T-cell (primary cell): ENCODE data around the gene PRKCA. TPM values are rescaled to one million over a fixed set of nuclear protein-coding genes. Genes with fewer than 3 reads are reported as not detected.
"Not testable (repeated sequence)": the region's sequence is repeated elsewhere in the genome, so short reads cannot be mapped to it uniquely, and the experiment has no call there.

ENCODE experiments used
- ATAC-seq, 4 experiments: fragments of 200-7000 bp in 3 of 4; fragments of 150-1000 bp in 1 of 4; cut with Tn5 transposase; replicated peaks in 1 of 4; 1 replicate in 3 of 4; 2 replicates in 1 of 4; pipeline ENCODE4 v1.10.0; 2021; ENCODE audit warnings: moderate library complexity in 3 of 4, mild to moderate bottlenecking in 2 of 4, moderate number of reproducible peaks in 1 of 4
- CTCF ChIA-PET, 2 donors: fragments of 300-600 bp; sonication (Branson Sonifier 250); formaldehyde crosslinking; loops; one replicate each; lab custom pipeline; 2022; ENCODE audit warnings: antibody characterized with exemption in 2 of 2; lab: Charles Lee
- POLR2A ChIA-PET, 2 donors: fragments of 300-600 bp; sonication (Branson Sonifier 250); formaldehyde crosslinking; loops; one replicate each; lab custom pipeline; 2022; ENCODE audit warnings: antibody characterized with exemption in 2 of 2; lab: Charles Lee
- DNase-seq, 35 experiments: peaks; one replicate each; pipeline versions ENCODE4 v3.0.0 to v3.0.0-alpha.2; 2013 to 2023
- H3K27ac ChIP-seq: one replicate; pipeline ENCODE4 v1.5.1; 2013; ENCODE audit warnings: low read length
- H3K27me3 ChIP-seq, 2 experiments: replicated peaks in 1 of 2; 1 replicate in 1 of 2; 2 replicates in 1 of 2; pipeline versions ENCODE4 v1.6.1 to v1.7.0; 2013; ENCODE audit warnings: low read length in 1 of 2, mixed read lengths in 1 of 2; ENCODE audit not compliant: control insufficient read depth in 2 of 2, insufficient read depth in 2 of 2; ENCODE audit errors: extremely low read depth in 1 of 2
- H3K36me3 ChIP-seq, 2 donors: 1 replicate in 1 of 2; 2 replicates in 1 of 2; pipeline versions ENCODE4 v1.6.1 to v1.7.0; 2013; ENCODE audit warnings: low read length in 1 of 2; ENCODE audit not compliant: control insufficient read depth in 2 of 2, insufficient read depth in 1 of 2; ENCODE audit errors: extremely low read depth in 1 of 2
- H3K4me1 ChIP-seq, 2 experiments: 1 replicate in 1 of 2; 2 replicates in 1 of 2; pipeline versions ENCODE4 v1.6.1 to v1.7.0; 2013; ENCODE audit warnings: low read length in 2 of 2, mixed read lengths in 1 of 2; ENCODE audit not compliant: insufficient read depth in 2 of 2, control insufficient read depth in 1 of 2; ENCODE audit errors: extremely low read depth in 1 of 2
- H3K4me3 ChIP-seq, 2 donors: 1 replicate in 1 of 2; 2 replicates in 1 of 2; pipeline versions ENCODE4 v1.5.1 to v1.7.0; 2013; ENCODE audit warnings: mild to moderate bottlenecking in 2 of 2, low read length in 1 of 2, moderate library complexity in 1 of 2; ENCODE audit not compliant: control insufficient read depth in 1 of 2; ENCODE audit errors: extremely low read depth in 1 of 2
- H3K9me3 ChIP-seq: 2 replicates; pipeline ENCODE4 v1.7.0; 2013
- H3K27ac Mint-ChIP-seq, 2 donors: one replicate each; pipeline ENCODE4 v1.8.0; 2020 to 2021; ENCODE audit warnings: mild to moderate bottlenecking in 2 of 2, mixed read lengths in 2 of 2
- H3K27me3 Mint-ChIP-seq, 2 donors: one replicate each; pipeline ENCODE4 v1.8.0; 2021 to 2022; ENCODE audit warnings: mixed read lengths in 2 of 2
- H3K36me3 Mint-ChIP-seq: one replicate; pipeline ENCODE4 v1.8.0; 2021; ENCODE audit warnings: mixed read lengths
- H3K4me1 Mint-ChIP-seq, 3 donors: one replicate each; pipeline ENCODE4 v1.8.0; 2020 to 2022; ENCODE audit warnings: mixed read lengths in 3 of 3, mild to moderate bottlenecking in 1 of 3
- H3K4me3 Mint-ChIP-seq, 3 donors: one replicate each; pipeline ENCODE4 v1.8.0; 2020 to 2022; ENCODE audit warnings: mild to moderate bottlenecking in 3 of 3, mixed read lengths in 3 of 3, moderate library complexity in 3 of 3
- H3K9me3 Mint-ChIP-seq, 3 donors: one replicate each; pipeline ENCODE4 v1.8.0; 2020 to 2022; ENCODE audit warnings: mixed read lengths in 3 of 3
- WGBS: methylation state at CpG from one replicate; pipeline ENCODE4 v1.1.5; 2013; ENCODE audit warnings: missing lambda C conversion rate; ENCODE audit not compliant: insufficient coverage; 5-methylcytosine and 5-hydroxymethylcytosine counted together
- total RNA-seq, 35 experiments: library from RNA in 6 of 35; stranded (reverse) in 6 of 35; fragments of 120-200 nt in 1 of 35; gene quantifications; one replicate each; pipeline versions ENCODE4 v1.2.1 to v1.2.4 and lab custom pipeline; 2013 to 2026

Gene PRKCA
- total RNA-seq, 5 donors from 2014 or later (not counting 1 experiment from before 2014, with no cell fraction given) = 75.9 to 128 (median 82.0) TPM

DNA sequence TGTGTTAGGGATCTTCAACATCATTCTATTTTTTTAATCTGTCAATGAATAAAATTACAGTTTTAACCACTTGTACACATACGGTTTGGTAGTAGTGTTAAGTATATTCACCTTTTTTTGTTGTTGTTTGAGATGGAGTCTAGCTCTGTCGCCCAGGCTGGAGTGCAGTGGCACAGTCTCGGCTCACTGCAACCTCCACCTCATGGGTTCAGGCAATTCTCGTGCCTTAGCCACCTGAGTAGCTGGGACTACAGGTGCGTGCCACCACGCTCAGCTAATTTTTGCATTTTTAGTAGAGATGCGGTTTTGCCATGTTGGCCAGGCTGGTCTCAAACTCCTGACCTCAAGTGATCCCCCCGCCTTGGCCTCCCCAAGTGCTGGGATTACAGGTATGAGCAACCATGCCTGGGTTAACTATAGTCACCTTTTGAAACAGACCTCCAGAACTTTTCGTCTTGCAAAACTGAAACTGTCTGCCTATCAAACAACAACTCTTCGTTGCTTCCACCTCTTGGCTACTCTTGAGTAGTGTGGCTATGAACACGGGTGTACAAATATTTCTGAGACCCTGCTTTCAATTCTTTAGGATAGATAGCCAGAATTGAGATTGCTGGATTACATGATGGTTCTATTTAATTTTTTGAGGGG, 97.8 kb downstream of the PRKCA start:
- Mint-ChIP-seq H3K27ac (peak overlapping the region; percentile 83 to 84), H3K9me3 (peaks cover 0 to 14% (median 0%) of the 10 kb centered on the region in 3 donors), H3K4me3 (peak overlapping the region; percentile 32 to 59 (median 35)), H3K4me1 (peaks cover 87 to 90% (median 88%) of the 10 kb centered on the region in 3 donors)
- H3K36me3 ChIP-seq, ATAC-seq, CTCF ChIA-PET, H3K9me3 ChIP-seq, H3K36me3 Mint-ChIP-seq, H3K4me3 ChIP-seq, H3K27me3 ChIP-seq, DNase-seq, H3K27me3 Mint-ChIP-seq: not testable (repeated sequence)
- H3K27ac ChIP-seq = peak overlapping the region; percentile 59
- POLR2A ChIA-PET = interaction anchor here in 1 of 2 donors (0.6 kb wide), 1 partner anchor 10 kb away, joined by 3 read pairs; no protein-coding TSS in a partner anchor
- peaks cover 52 to 60% of the 10 kb centered on the region in 2 experiments for H3K4me1 ChIP-seq
- 89% methylated on average over 7 of the region's 11 CpGs for WGBS

- Histone ChIP-seq H3K27ac (peak overlapping the region; percentile 10), H3K27me3 (no peaks in the 10 kb centered on the region), H3K36me3 (no peaks in the 10 kb centered on the region), H3K4me3 (no peak overlapping the region), H3K4me1 (peaks cover 55 to 65% of the 10 kb centered on the region in 2 experiments), H3K9me3 (no peaks in the 10 kb centered on the region)
- Mint-ChIP-seq H3K4me3 (peak overlapping the region; percentile 32 to 59 (median 35)), H3K27me3 (no peaks in the 10 kb centered on the region), H3K9me3 (peaks cover 0 to 14% (median 0%) of the 10 kb centered on the region in 3 donors), H3K27ac (peak overlapping the region; percentile 83 to 84), H3K4me1 (peaks cover 88 to 90% (median 89%) of the 10 kb centered on the region in 3 donors), H3K36me3 (no peaks in the 10 kb centered on the region)
- ChIA-PET POLR2A (no interaction called here), CTCF (no interaction called here)
- WGBS = no CpG with 5 or more reads among the region's 1 CpG
- DNase-seq (no peak), ATAC-seq (no peak)
These were observed 98.3 kb downstream of the PRKCA start for GRCh38 chr17:66400698-66401097.

GRCh38 chr17:66401364-66401763, 99.0 kb downstream of the PRKCA start:
- CTCF ChIA-PET = no interaction called here
- ATAC-seq = no peak
- WGBS = 91% methylated on average over 4 of the region's 4 CpGs

DNA sequence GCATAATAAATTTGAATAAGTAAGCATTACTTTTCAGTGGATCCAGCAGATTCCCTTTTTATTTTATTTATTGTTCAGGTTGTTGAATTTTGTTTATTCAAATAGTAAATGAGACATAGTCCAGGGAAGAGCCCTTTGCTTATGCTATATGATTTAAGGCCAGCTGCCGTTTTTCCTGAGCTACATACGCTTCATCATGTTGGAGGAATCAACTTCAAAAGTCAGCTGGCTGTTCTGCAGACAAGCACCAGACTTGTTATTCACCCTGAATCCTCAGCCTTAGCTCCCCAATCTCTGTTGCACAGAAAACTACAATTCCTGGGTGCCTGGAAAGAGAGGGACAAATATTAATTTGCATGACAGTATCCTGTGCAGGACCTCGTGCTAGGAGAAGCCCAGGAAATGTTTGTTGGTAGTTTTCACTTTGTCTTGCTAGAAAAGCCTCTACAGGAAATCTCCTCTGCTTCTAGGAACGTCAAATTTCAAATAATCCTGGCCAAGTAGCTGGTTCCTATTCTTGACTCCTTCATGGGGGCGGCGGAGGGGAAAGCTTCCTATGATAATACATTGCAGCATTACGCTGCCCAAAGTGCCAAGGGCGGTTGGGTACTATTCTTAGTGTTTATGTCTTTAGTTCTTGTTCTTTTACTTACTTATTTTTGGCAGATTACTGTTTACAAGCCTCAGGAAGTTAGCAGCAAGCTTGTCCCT, 101.6 kb downstream of the PRKCA start:
- POLR2A ChIA-PET = interaction anchor here (0.6 kb wide), 2 partner anchors 36 to 42 kb away, joined by 3 read pairs; no protein-coding TSS in a partner anchor
- H3K27ac ChIP-seq = no peak overlapping the region
- no peaks in the 10 kb centered on the region for H3K36me3 ChIP-seq
- CTCF ChIA-PET = interaction anchor here in 1 of 2 donors (0.7 to 1.2 kb wide), 3 partner anchors 12 to 29 kb away, joined by 3 to 7 read pairs (median 3); no protein-coding TSS in a partner anchor
- H3K9me3 Mint-ChIP-seq = peaks cover 0 to 14% (median 0%) of the 10 kb centered on the region in 3 donors
- H3K9me3 ChIP-seq = no peaks in the 10 kb centered on the region
- ATAC-seq = no peak
- peaks cover 91 to 95% (median 93%) of the 10 kb centered on the region in 3 donors for H3K4me1 Mint-ChIP-seq
- peaks cover 49 to 59% of the 10 kb centered on the region in 2 experiments for H3K4me1 ChIP-seq
- H3K4me3 Mint-ChIP-seq = peak overlapping the region; percentile 55 to 59 (median 57)
- WGBS = no CpG with 5 or more reads among the region's 8 CpGs
- H3K4me3 ChIP-seq = no peak overlapping the region
- H3K27me3 Mint-ChIP-seq = no peaks in the 10 kb centered on the region
- peak overlapping the region; percentile 55 to 83 for H3K27ac Mint-ChIP-seq
- H3K27me3 ChIP-seq = no peaks in the 10 kb centered on the region
- H3K36me3 Mint-ChIP-seq = no peaks in the 10 kb centered on the region
- no peak for DNase-seq

More at GRCh38 chr17:66401364-66401763, 99.0 kb downstream of the PRKCA start:
- Histone ChIP-seq H3K9me3 (no peaks in the 10 kb centered on the region), H3K27me3 (no peaks in the 10 kb centered on the region), H3K36me3 (no peaks in the 10 kb centered on the region), H3K4me1 (peaks cover 61 to 67% of the 10 kb centered on the region in 2 experiments), H3K27ac (peak overlapping the region; percentile 6), H3K4me3 (no peak overlapping the region)
- H3K4me3 Mint-ChIP-seq = peak overlapping the region in 1 of 3 donors; percentile 59
- H3K4me1 Mint-ChIP-seq = peaks cover 91% of the 10 kb centered on the region in 3 donors
- H3K9me3 Mint-ChIP-seq = peaks cover 0 to 14% (median 0%) of the 10 kb centered on the region in 3 donors
- no peak for DNase-seq
- H3K36me3 Mint-ChIP-seq = no peaks in the 10 kb centered on the region
- POLR2A ChIA-PET = no interaction called here
- peak overlapping the region; percentile 83 to 84 for H3K27ac Mint-ChIP-seq
- H3K27me3 Mint-ChIP-seq = no peaks in the 10 kb centered on the region

DNA sequence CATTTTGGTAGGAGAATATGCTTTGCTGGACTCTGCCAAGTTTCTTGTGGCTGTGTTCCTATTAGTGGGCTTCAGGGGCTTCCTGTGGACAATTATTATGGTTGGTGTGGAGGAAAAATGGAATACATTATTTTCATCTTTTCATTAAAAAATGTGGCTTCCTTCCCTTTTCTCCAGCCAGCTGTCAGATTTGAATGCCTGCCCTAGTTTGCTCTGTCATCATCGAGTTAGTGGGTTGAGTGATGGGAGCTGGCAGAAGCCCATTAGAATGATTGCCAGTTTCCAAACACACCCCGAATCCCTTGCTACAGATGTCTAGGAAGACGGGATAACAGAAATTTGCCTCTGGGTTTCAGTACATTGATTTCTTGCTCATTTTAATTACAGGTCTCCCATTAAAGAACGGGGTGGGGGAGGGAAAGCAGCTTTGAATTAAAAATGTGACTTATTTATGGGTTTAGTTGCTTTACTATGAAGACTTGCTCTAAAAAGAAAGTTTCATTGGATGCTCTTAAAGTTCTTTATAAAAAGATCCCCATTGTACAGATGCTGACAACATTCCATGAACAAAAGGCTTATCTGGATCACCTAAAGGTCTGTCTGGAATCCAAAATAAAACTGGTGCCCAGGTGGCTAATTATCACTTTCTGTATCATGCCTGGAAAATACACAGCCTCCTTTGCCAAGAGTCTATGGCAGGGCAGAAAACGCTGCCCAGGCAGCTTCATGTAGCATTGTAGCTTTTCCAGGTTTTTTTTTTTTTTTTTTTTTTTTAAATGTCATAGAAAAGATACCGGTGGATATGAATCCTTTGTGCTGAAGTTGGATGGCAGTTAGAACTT, 103.6 kb downstream of the PRKCA start:
- CTCF ChIA-PET = no interaction called here
- ATAC-seq (no peak), DNase-seq (no peak)
- WGBS = no CpG with 5 or more reads among the region's 6 CpGs
- peaks cover 44 to 45% of the 10 kb centered on the region in 2 experiments for H3K4me1 ChIP-seq
- no peaks in the 10 kb centered on the region for H3K9me3 ChIP-seq
- no peaks in the 10 kb centered on the region for H3K36me3 ChIP-seq
- H3K27ac ChIP-seq = no peak overlapping the region
- Mint-ChIP-seq H3K4me1 (peaks cover 78 to 88% (median 85%) of the 10 kb centered on the region in 3 donors), H3K4me3 (peak overlapping the region in 2 of 3 donors; percentile 19 to 59), H3K27me3 (no peaks in the 10 kb centered on the region), H3K9me3 (peaks cover 0 to 11% (median 0%) of the 10 kb centered on the region in 3 donors), H3K27ac (peak overlapping the region; percentile 89 to 94), H3K36me3 (no peaks in the 10 kb centered on the region)
- no peak overlapping the region for H3K4me3 ChIP-seq
- H3K27me3 ChIP-seq = no peaks in the 10 kb centered on the region
- POLR2A ChIA-PET = interaction anchor here (0.6 to 0.7 kb wide), 4 partner anchors 24 to 153 kb away, joined by 3 to 4 read pairs (median 3); no protein-coding TSS in a partner anchor
